Esophagus squamous epithelium (tissue), 4 donors: ENCODE data around the gene ZNF333.

ENCODE experiments used
- POLR2A ChIP-seq, 4 donors: fragments of 450-650 bp; IDR thresholded peaks; one replicate each; pipeline ENCODE4 v1.6.1; 2017; ENCODE audit warnings: antibody characterized with exemption in 4 of 4, mild to moderate bottlenecking in 4 of 4, moderate library complexity in 3 of 4
- TF ChIP-seq, protein P1 (sequence below), 6 experiments: fragments of 450-650 bp in 4 of 6; fragments of 200-600 bp in 2 of 6; sonication (generic) in 2 of 6; IDR thresholded peaks; one replicate each; pipeline ENCODE4 v1.5.1; 2016 to 2019; ENCODE audit warnings: antibody characterized with exemption in 6 of 6, mild to moderate bottlenecking in 4 of 6, moderate library complexity in 4 of 6

DNA sequence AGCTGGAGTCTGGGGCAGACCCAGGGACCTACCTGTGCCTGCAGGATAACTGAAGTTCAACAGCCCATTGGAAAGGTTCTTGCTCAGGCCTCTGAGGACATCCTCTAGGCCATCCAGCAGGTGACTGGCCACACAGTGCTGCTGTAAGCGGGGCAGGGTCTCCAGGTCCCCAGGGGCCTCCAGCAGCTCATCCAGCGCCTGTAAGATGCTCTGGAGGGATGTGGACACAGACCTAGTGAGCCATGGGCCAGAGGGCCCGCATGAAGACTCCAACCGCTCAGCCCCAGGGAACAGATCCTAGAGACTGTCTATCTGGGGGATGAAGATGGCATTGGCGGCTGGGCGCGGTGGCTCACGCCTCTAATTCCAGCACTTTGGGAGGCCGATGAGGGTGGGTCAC is 74.6 kb downstream of the ZNF333 start:
- no peak for TF ChIP-seq POLR2A (IDR thresholded peaks at IDR 0.05)
- TF ChIP-seq, protein P1, sequence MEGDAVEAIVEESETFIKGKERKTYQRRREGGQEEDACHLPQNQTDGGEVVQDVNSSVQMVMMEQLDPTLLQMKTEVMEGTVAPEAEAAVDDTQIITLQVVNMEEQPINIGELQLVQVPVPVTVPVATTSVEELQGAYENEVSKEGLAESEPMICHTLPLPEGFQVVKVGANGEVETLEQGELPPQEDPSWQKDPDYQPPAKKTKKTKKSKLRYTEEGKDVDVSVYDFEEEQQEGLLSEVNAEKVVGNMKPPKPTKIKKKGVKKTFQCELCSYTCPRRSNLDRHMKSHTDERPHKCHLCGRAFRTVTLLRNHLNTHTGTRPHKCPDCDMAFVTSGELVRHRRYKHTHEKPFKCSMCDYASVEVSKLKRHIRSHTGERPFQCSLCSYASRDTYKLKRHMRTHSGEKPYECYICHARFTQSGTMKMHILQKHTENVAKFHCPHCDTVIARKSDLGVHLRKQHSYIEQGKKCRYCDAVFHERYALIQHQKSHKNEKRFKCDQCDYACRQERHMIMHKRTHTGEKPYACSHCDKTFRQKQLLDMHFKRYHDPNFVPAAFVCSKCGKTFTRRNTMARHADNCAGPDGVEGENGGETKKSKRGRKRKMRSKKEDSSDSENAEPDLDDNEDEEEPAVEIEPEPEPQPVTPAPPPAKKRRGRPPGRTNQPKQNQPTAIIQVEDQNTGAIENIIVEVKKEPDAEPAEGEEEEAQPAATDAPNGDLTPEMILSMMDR (IDR thresholded peaks at IDR 0.05) = no peak
